ENCODE results near the gene PLSCR5.

GRCh38 chr3:146634346-146634745, 29.2 kb upstream of the PLSCR5 start:
- TF ChIP-seq EZH2 (IDR thresholded peaks at IDR 0.05; ENCODE audit: insufficient read depth, poor library complexity, severe bottlenecking) (no peak), EZH2phosphoT487 (IDR thresholded peaks at IDR 0.05; ENCODE audit: insufficient read depth, low read depth) (no peak)
